K562 (cell line): Measurements from ENCODE around the gene SCP2. TPM values are rescaled to one million over a fixed set of nuclear protein-coding genes. Genes with fewer than 3 reads are reported as not detected.
A peak's percentile ranks its signal among the peaks of the same experiment; 100 is the strongest.

ENCODE experiments used
- ATAC-seq: fragments of 200-7000 bp; cut with Tn5 transposase; 3 replicates; pipeline ENCODE4 v1.9.1; 2020; ENCODE audit warnings: moderate library complexity
- BruUV-seq: library from RNA; stranded (reverse); fragments of 400-500 nt; replicated peaks from 2 replicates; lab custom pipeline; 2021; lab: Mats Ljungman, UMichigan
- CTCF ChIA-PET: fragments of 300-600 bp; formaldehyde crosslinking; extraction: SDS; loops from one replicate; lab custom pipeline; 2021; ENCODE audit warnings: low intra/inter-chr PET ratio; lab: Yijun Ruan, JAX
- POLR2A ChIA-PET: fragments of 300-600, 350-650 bp; sonication (Branson Sonifier 250); formaldehyde crosslinking; extraction: SDS; loops from one replicate; lab custom pipeline; 2021; ENCODE audit warnings: antibody characterized with exemption, inconsistent platforms; lab: Yijun Ruan, JAX
- DNase-seq, 4 experiments: peaks; one replicate each; pipeline versions ENCODE4 v3.0.0 to v3.0.0-alpha.2; 2011 to 2018; ENCODE audit warnings: low spot score in 3 of 4, mixed read lengths in 3 of 4; ENCODE audit errors: extremely low read depth in 1 of 4
- FAIRE-seq: peaks from 2 replicates; lab custom pipeline; 2011; peaks lifted over from hg19 to GRCh38; lab: Jason Lieb, UNC
- H2AFZ ChIP-seq: 2 replicates; pipeline ENCODE4 v1.6.0; 2011; ENCODE audit warnings: low read depth, low read length, control low read depth, inconsistent platforms
- H3K27ac ChIP-seq: fragments of 200-600 bp; 3 replicates; pipeline ENCODE4 v1.8.0; 2011; ENCODE audit warnings: low read depth, mild to moderate bottlenecking, control low read depth, inconsistent platforms, low read length, moderate library complexity, mixed read lengths; ENCODE audit errors: extremely low read depth
- H3K27me3 ChIP-seq, 2 experiments: fragments of 300-600 bp in 1 of 2; 2 replicates in 1 of 2; 3 replicates in 1 of 2; pipeline versions ENCODE4 v1.6.0 to v1.8.0; 2011; ENCODE audit warnings: inconsistent platforms in 2 of 2, low read length in 2 of 2, mild to moderate bottlenecking in 1 of 2, mixed read lengths in 1 of 2, moderate library complexity in 1 of 2; ENCODE audit not compliant: control insufficient read depth in 2 of 2, insufficient read depth in 2 of 2
- H3K36me3 ChIP-seq: fragments of 300-600 bp; 3 replicates; pipeline ENCODE4 v1.8.0; 2011; ENCODE audit warnings: mild to moderate bottlenecking, low read length, inconsistent platforms; ENCODE audit not compliant: control insufficient read depth, insufficient read depth
- H3K4me1 ChIP-seq, 2 experiments: fragments of 200-600 bp in 1 of 2; replicated peaks in 1 of 2; 2 replicates in 1 of 2; 3 replicates in 1 of 2; pipeline versions ENCODE4 v1.5.1 to v1.8.0; 2011; ENCODE audit warnings: inconsistent platforms in 2 of 2, low read length in 2 of 2, mild to moderate bottlenecking in 1 of 2, mixed read lengths in 1 of 2, moderate library complexity in 1 of 2; ENCODE audit not compliant: control insufficient read depth in 2 of 2, insufficient read depth in 2 of 2
- H3K4me2 ChIP-seq: 2 replicates; pipeline ENCODE4 v1.6.1; 2011; ENCODE audit warnings: low read length, control low read depth, inconsistent platforms, mixed read lengths; ENCODE audit not compliant: insufficient read depth
- H3K4me3 ChIP-seq: fragments of 200-600 bp; sonication (generic), shearing (Covaris generic); 2 replicates; pipeline ENCODE4 v1.5.1; 2016; ENCODE audit warnings: control low read depth, inconsistent platforms
- H3K79me2 ChIP-seq: fragments of 200-600 bp; 3 replicates; pipeline ENCODE4 v1.8.0; 2011; ENCODE audit warnings: low read length, inconsistent platforms; ENCODE audit not compliant: control insufficient read depth, insufficient read depth
- H3K9ac ChIP-seq, 2 experiments: 2 replicates each; pipeline versions ENCODE4 v1.6.0 to v1.6.1; 2011; ENCODE audit warnings: low read depth in 2 of 2, low read length in 2 of 2, control low read depth in 1 of 2, inconsistent platforms in 1 of 2, mild to moderate bottlenecking in 1 of 2, mixed read lengths in 1 of 2; ENCODE audit not compliant: insufficient read depth in 1 of 2
- H3K9me1 ChIP-seq: one replicate; pipeline ENCODE4 v1.6.0; 2011; ENCODE audit warnings: inconsistent platforms, mild to moderate bottlenecking, low read length, moderate library complexity; ENCODE audit not compliant: control insufficient read depth, insufficient read depth
- H3K9me3 ChIP-seq: replicated peaks from 2 replicates; pipeline ENCODE4 v1.5.1; 2011; ENCODE audit warnings: low read depth, low read length, inconsistent platforms; ENCODE audit not compliant: control insufficient read depth, insufficient read depth
- H4K20me1 ChIP-seq: replicated peaks from 2 replicates; pipeline ENCODE4 v1.6.1; 2011; ENCODE audit warnings: low read length, inconsistent platforms, mixed read lengths; ENCODE audit not compliant: control insufficient read depth, insufficient read depth
- ARID2 ChIP-seq: fragments of 450-650 bp; IDR thresholded peaks from 2 replicates; pipeline ENCODE4 v1.6.1; 2017; ENCODE audit warnings: antibody characterized with exemption, mild to moderate bottlenecking
- DMBX1 ChIP-seq: fragments of 250-450 bp; sonication (Bioruptor Pico); IDR thresholded peaks from 2 replicates; pipeline ENCODE4 v1.8.0; 2022; ENCODE audit warnings: inconsistent platforms, mild to moderate bottlenecking, moderate library complexity, borderline replicate concordance
- HMGN3 ChIP-seq: IDR thresholded peaks from 2 replicates; pipeline ENCODE4 v1.6.1; 2011; ENCODE audit warnings: borderline replicate concordance, low read depth, mild to moderate bottlenecking, mixed read lengths, low read length; ENCODE audit not compliant: insufficient read length; ENCODE audit errors: extremely low read depth
- STAT5B ChIP-seq: fragments of 250-450 bp; sonication (Bioruptor Pico); IDR thresholded peaks from 2 replicates; pipeline ENCODE4 v1.8.0; 2021; ENCODE audit warnings: mild to moderate bottlenecking, inconsistent platforms
- TAF7 ChIP-seq: fragments of 450-650 bp; IDR thresholded peaks from 2 replicates; pipeline ENCODE4 v1.6.1; 2016; ENCODE audit warnings: missing genetic modification characterization, missing compliant biosample characterization
- TARDBP ChIP-seq: fragments of 450-650 bp; IDR thresholded peaks from 2 replicates; pipeline ENCODE4 v1.6.1; 2016
- TRIM28 ChIP-seq: fragments of 450-650 bp; IDR thresholded peaks from 2 replicates; pipeline ENCODE4 v1.6.1; 2017
- ZBTB7A ChIP-seq: IDR thresholded peaks from 2 replicates; pipeline ENCODE4 v1.6.1; 2011; ENCODE audit warnings: low read depth, mild to moderate bottlenecking, low read length, moderate library complexity, borderline replicate concordance; ENCODE audit not compliant: control insufficient read depth
- ZFP36 ChIP-seq: fragments of 150-350 bp; IDR thresholded peaks from 2 replicates; pipeline ENCODE4 v1.6.1; 2018; ENCODE audit warnings: low read length, low read depth; ENCODE audit not compliant: partially characterized antibody
- ZNF436 ChIP-seq: fragments of 250-450, 450-650 bp; sonication (Bioruptor Pico); formaldehyde crosslinking; IDR thresholded peaks from 2 replicates; pipeline ENCODE4 v1.7.0; 2020; ENCODE audit warnings: mild to moderate bottlenecking
- ZNF444 ChIP-seq: fragments of 250-450 bp; sonication (Bioruptor Pico); IDR thresholded peaks from 2 replicates; pipeline ENCODE4 v1.4.0; 2020; ENCODE audit warnings: mild to moderate bottlenecking, moderate library complexity
- ZNF699 ChIP-seq: fragments of 250-450 bp; sonication (Bioruptor Pico); IDR thresholded peaks from 2 replicates; pipeline ENCODE4 v1.8.0; 2021; ENCODE audit warnings: mild to moderate bottlenecking, moderate library complexity; ENCODE audit not compliant: insufficient replicate concordance
- WGBS: fragments of 100-300 bp; shearing (Covaris generic); methylation state at CpG from one replicate; pipeline ENCODE4 v1.1.6; 2016; ENCODE audit warnings: low coverage, mixed read lengths; ENCODE audit not compliant: insufficient coverage; ENCODE audit errors: missing lambda C conversion rate; 5-methylcytosine and 5-hydroxymethylcytosine counted together
- in situ Hi-C: fragments of 300-500 bp; cut with MboI; formaldehyde crosslinking; loops from 4 replicates; pipeline ENCODE4 v1.15.0; 2018; ENCODE audit warnings: inconsistent platforms, mixed read lengths
- intact Hi-C: fragments of 100-400 bp; cut with micrococcal nuclease; formaldehyde crosslinking; loops from 2 replicates; pipeline ENCODE4 v1.14.2; 2022
- polyA plus RNA-seq, 8 experiments: library from polyadenylated mRNA; depleted of rRNA in 4 of 8; stranded (reverse) in 5 of 8; unstranded in 3 of 8; fragments of >200 nt; fragmentation: Nextera tagmentation in 2 of 8; fragmentation: Illumina TruSeq in 1 of 8; extraction: Ambion mirVana in 2 of 8; extraction: Trizol in 1 of 8; gene quantifications; 2 replicates each; pipeline versions ENCODE4 v1.2.1 to v1.2.3, GENCODE V29; 2011 to 2014; ENCODE audit warnings: inconsistent platforms in 1 of 8, missing spikeins in 1 of 8
- total RNA-seq, 7 experiments: library from RNA; depleted of rRNA in 6 of 7; stranded (reverse); fragments of >200 nt in 6 of 7; fragmentation: Illumina TruSeq in 2 of 7; extraction: Trizol in 2 of 7; gene quantifications; 2 replicates each; pipeline versions ENCODE4 v1.2.1 to v1.2.3, GENCODE V29; 2011 to 2021; ENCODE audit warnings: low replicate concordance in 1 of 7

Gene SCP2
- total and polyA plus RNA-seq, 9 of the 15 experiments (the other 6 are each of a cell fraction or from before 2014, with no cell fraction given) = 63.8 to 258 (median 106) TPM

- no TSS peak for BruUV-seq
- intact Hi-C loops = no loop called here
- in situ Hi-C loops = loop anchor here (5.0 kb wide), 1 partner anchor 48 kb away; no protein-coding TSS in a partner anchor
Measured at GRCh38 chr1:53074313-53075154, 147.5 kb downstream of the SCP2 start.

GRCh38 chr1:53075206-53075605 is 148.1 kb downstream of the SCP2 start:
- Histone ChIP-seq H3K27ac (no peak overlapping the region), H3K27me3 (peaks cover 4 to 24% of the 10 kb centered on the region in 2 experiments; a peak in 2 of 5 replicates), H3K4me2 (no peak overlapping the region), H3K9me3 (no peaks in the 10 kb centered on the region), H3K9me1 (no peaks in the 10 kb centered on the region), H4K20me1 (no peaks in the 10 kb centered on the region), H3K79me2 (no peaks in the 10 kb centered on the region), H3K36me3 (no peaks in the 10 kb centered on the region), H3K9ac (0 out of 4 replicates have a peak overlapping the region, but pooled peaks of 1 of the 2 experiments have one; percentile 7), H3K4me1 (peaks cover 0 to 28% of the 10 kb centered on the region in 2 experiments; a peak in 2 of 5 replicates), H3K4me3 (no peak overlapping the region), H2AFZ (no peak overlapping the region)
- TF ChIP-seq ZNF444 (CRISPR knock-in tag) (no peak), TARDBP (no peak), DMBX1 (CRISPR knock-in tag) (no peak), STAT5B (no peak), TAF7 (no peak), TRIM28 (no peak), ZNF699 (no peak), HMGN3 (no peak)
- in situ Hi-C loops (loop anchor here (5.0 kb wide), 1 partner anchor 47 kb away; no protein-coding TSS in a partner anchor), intact Hi-C loops (no loop called here)
- no TSS peak for BruUV-seq
- CTCF ChIA-PET = no interaction called here
- ATAC-seq (no peak), DNase-seq (no peak), FAIRE-seq (no peak)
- POLR2A ChIA-PET = interaction anchor here (0.6 to 1.2 kb wide), 2 partner anchors 13 to 91 kb away, joined by 4 read pairs; no protein-coding TSS in a partner anchor
- 20% methylated on average over 4 of the region's 4 CpGs for WGBS

More at GRCh38 chr1:53074313-53075154, 147.5 kb downstream of the SCP2 start:
- Histone ChIP-seq H4K20me1 (no peaks in the 10 kb centered on the region), H3K27me3 (peaks cover 7 to 30% of the 10 kb centered on the region in 2 experiments; a peak in 3 of 5 replicates), H3K36me3 (no peaks in the 10 kb centered on the region), H3K4me2 (no peak overlapping the region), H3K9ac (0 out of 4 replicates have a peak overlapping the region, but pooled peaks of 1 of the 2 experiments have one; percentile 37), H3K4me3 (no peak overlapping the region), H2AFZ (no peak overlapping the region), H3K27ac (no peak overlapping the region), H3K4me1 (peaks cover 0 to 34% of the 10 kb centered on the region in 2 experiments; a peak in 1 of 5 replicates), H3K9me3 (no peaks in the 10 kb centered on the region), H3K9me1 (no peaks in the 10 kb centered on the region), H3K79me2 (no peaks in the 10 kb centered on the region)
- ATAC-seq = no peak
- POLR2A ChIA-PET = interaction anchor here (0.6 to 1.2 kb wide), 3 partner anchors 13 to 1044 kb away, joined by 3 to 4 read pairs (median 4); no protein-coding TSS in a partner anchor
- TF ChIP-seq ARID2 = no peak
- TF ChIP-seq ZFP36 = peak; percentile 96
- no peak for TF ChIP-seq ZBTB7A
- 0 out of 2 replicates have a peak, but pooled peaks have one; percentile 11 for TF ChIP-seq ZNF436 (CRISPR knock-in tag)
- DNase-seq = no peak
- whole genome bisulfite sequencing = 14% methylated on average over 6 of the region's 8 CpGs
- no peak for FAIRE-seq
- CTCF ChIA-PET = no interaction called here
